AG09309 (cell line): ENCODE data around the gene ODC1.

ENCODE experiments used
- DNase-seq: peaks from one replicate; pipeline ENCODE4 v3.0.0-alpha.2; 2010; ENCODE audit warnings: low read depth
- H3K4me3 ChIP-seq: 2 replicates; pipeline ENCODE4 v1.5.1; 2011; ENCODE audit warnings: mild to moderate bottlenecking, low read depth, low read length, moderate library complexity; ENCODE audit not compliant: control insufficient read depth
- CTCF ChIP-seq: IDR thresholded peaks from 2 replicates; pipeline ENCODE4 v1.5.1; 2011; ENCODE audit warnings: mild to moderate bottlenecking, low read depth, low read length, inconsistent platforms; ENCODE audit not compliant: insufficient read depth, control insufficient read depth; ENCODE audit errors: missing control alignments

ODC1 gene

GRCh38 chr2:10417551-10418335, 30.4 kb downstream of the ODC1 start:
- H3K4me3 ChIP-seq = no peak overlapping the region
- no peak for DNase-seq
- TF ChIP-seq CTCF = no peak

- DNase-seq = no peak
- TF ChIP-seq CTCF = no peak
- no peak overlapping the region for H3K4me3 ChIP-seq
Measured at GRCh38 chr2:10415640-10416039, 32.5 kb downstream of the ODC1 start.

GRCh38 chr2:10415048-10415447, 33.1 kb downstream of the ODC1 start:
- TF ChIP-seq CTCF = no peak
- H3K4me3 ChIP-seq = no peak overlapping the region
- DNase-seq = no peak

- no peak overlapping the region for H3K4me3 ChIP-seq
- no peak for DNase-seq
- TF ChIP-seq CTCF = no peak
Measured at GRCh38 chr2:10414591-10414990, 33.5 kb downstream of the ODC1 start.

GRCh38 chr2:10413991-10414451, 34.1 kb downstream of the ODC1 start:
- no peak overlapping the region for H3K4me3 ChIP-seq
- no peak for TF ChIP-seq CTCF
- no peak for DNase-seq

- H3K4me3 ChIP-seq = no peak overlapping the region
- no peak for DNase-seq
- no peak for TF ChIP-seq CTCF
Measured at GRCh38 chr2:10413503-10413902, 34.6 kb downstream of the ODC1 start.
